ENCODE measurements around the gene CFAP97D1.

The CFAP97D1 gene

DNA sequence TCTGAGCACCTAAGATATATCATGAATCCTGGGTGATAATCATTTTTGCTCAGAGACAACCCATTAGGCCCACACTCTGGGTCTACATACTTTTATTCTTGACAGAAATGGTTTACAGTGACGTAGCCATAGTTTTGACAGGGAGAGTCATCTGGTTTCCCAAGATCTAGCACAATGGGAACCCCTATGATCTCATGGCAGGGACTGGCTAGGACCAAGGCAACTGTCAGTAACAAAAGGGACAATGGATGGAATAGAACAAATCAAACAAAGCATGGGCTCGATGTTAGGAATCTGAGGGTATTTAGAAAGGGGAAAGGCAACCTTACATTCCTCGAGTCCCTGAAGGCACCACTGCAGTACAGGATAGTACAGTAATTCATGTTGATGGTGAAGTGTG lies 20.5 kb downstream of the CFAP97D1 start:
- DNase-seq = no peak

DNA sequence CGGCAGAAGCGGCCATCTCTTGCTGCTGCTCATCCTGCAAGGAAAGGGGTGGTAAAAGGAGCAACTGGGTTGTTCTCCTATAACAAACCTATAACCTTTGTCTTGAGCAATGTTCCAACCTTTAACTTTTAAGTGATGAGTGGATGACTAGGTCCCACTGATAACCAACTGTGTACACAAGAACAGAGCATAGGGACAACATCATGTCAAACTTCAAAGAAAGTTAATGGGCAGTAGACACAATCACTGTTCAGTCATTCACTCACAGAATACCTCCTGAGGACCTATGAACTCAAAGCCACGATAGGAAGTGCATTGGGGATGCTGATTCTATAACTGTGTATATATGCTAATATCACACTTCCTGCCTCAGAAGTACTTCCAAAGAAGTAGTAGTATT lies 21.6 kb downstream of the CFAP97D1 start:
- no peak for DNase-seq

DNA sequence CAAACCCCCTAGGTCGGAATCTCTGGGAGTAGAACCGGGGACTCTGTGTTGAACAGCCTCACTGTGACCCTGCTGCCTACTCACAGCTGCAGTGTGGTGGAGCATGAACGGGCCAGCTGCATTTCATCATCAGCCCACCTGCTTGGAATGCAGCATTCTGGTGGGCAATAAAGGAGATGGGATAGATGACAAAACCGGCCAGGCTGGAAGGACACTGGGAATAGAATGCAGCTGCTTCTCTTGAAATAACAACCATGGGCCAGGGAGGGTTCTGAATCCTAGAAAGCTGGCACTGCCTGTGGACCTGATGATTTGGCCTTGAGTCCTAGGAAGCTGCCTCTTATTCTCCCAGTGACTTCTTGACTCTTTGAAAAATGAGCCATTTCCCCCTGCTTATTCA lies 23.5 kb downstream of the CFAP97D1 start:
- no peak for DNase-seq

DNA sequence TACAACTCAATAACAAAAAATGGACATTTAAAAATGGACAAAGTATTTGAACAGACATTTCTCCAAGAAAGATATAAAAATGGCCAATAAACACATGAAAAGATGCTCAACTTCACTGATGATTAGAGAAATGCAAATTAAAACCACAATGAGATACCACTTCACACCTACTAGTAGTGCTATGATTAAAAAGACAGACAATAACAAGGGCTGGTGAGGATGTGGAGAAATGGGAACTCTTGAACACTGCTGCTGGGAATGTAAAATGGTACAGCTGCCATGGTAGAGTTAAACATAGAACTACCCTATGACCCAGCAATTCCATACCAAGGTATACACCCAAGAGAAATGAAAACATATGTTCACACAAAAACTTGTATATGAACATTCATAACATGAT lies 24.9 kb downstream of the CFAP97D1 start:
- DNase-seq = no peak

DNA sequence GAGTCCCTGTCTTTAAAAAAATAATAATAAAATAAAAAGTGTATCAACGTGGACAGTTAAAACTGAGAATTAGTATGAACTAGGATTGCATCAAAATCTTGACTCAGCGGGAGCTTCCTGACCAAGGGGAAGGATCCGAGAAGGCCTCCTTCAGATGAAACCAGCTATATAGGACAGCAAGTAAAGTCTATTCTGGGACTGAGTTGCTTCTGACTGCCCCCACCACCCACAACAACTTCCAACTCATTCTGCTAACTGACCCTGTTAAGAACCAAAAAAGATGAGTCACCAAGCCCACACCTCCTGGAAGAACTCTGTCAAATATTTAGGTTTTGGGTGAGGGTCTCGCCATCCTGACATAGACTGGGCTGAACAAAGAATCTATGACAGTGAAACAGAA lies 27.8 kb downstream of the CFAP97D1 start:
- DNase-seq = no peak

DNA sequence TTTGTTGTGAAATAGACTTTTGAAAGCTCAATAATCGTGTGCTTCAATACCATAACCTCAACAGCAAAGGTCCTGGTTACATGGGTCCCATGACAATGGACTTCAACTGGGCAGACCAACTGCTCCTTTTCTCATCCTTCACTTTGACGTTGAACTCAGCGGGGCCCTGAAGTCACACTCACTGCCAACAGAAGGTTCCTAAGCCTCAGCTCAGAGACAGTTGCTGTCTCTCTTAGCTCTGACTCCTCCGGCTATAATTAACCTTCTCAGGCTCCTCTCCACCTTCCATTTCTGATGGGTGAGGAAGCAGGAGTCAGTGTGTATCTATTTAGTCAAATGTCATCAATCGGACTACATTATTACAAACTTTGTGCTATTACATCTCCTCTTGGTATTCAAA lies 28.9 kb downstream of the CFAP97D1 start:
- no peak for DNase-seq

DNA sequence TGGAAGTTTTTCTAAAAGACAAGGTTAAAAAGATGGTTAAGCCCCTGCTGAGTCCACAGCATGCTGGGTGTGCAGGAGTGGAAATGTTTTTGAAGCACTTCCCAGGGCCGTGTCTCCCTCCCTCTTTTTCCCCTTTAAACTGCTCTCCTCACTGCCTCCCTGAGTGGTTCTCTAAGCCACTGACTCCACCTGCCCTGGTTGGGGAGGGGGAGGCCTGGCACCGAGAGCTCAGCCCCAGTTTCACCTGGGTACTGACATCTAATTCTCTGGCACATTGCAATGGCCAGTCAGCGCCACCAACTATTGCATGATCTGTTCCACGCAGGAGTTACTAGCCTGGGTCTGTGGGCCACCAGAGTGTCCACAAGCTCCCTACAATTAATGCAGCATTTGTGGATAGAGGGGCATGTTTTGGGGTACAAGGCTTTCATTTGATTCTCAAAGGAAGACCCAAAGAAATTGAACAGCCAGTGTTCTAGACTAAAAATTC lies 30.0 kb downstream of the CFAP97D1 start:
- DNase-seq = no peak

DNA sequence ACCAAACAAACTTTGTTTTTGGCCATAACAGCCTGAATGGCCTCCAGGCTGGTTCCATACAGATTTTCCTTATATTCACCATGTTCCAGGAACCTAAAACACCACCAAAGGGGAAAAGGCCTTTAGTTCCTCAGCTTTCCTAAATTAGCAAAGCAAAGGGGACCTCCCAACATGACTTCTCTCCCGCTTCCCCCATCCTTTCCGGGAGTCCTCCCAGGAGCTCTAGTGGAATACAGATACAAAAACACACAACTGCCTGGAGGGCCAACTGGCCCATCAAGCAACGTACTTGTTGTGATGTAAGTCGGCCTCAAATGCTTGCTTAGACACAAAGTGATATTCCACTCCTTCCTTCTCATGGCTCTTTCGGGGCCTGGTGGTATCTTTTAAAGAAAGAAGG lies 30.6 kb downstream of the CFAP97D1 start:
- no peak for DNase-seq

DNA sequence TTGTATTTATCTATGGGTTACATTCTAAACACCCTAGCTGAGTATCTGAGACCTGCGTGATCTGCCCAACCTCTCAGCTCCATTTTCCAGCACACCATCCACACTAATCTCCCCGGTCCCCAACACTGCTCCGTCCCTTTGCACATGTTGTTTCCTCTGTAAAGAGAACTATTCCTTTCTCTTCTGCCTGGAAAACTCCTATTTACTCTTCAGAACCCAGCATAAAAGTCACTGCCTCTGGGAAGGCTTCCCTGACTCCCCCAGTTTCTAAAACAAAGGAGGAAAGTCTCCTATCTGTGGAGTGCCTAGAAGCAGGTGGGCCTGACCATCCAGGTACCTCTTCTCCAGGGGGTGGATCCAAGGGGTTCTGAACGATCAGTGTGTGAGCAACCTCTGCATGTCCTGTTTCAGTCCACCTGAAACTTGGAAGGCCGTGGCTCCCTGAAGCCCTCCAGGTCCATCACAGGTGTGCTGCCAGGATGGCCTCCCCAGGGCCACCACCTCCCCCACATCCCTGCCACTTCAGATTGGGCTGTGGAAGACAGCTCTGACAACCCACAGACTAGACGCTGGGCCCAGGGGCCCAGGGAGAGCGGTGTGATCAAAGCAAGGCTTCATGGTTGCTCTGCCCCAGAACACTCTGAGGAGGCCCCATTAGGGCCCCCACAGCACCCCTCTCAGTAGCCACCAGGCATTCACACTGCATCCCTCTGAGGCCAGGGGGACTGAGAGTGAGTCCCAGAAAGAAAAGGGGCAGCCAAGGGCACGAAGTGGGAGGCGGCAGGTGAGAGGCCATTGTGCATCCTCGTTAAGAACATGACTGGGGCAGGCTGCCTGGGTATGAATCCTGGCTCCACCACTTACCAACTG lies 32.4 kb downstream of the CFAP97D1 start:
- no peak for DNase-seq

DNA sequence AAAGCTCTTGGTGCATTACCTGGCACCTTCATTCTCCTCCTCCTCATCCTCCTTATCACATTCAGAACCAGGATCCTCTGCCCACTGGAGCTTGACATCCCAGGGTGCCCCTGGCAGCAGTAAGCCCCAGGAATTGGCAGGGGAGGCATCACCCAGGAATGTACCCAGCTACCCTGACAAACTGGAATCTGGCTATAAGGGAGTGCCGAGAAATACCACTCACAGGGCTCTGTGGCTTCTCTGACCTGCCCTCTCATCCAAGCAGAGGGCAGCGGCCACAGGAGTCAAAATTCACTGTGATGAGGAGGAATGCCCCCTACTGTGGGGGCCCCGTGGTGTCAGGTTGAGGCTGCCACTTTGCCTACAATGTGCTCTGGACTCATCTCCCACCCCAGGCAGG lies 33.2 kb downstream of the CFAP97D1 start:
- DNase-seq = no peak

DNA sequence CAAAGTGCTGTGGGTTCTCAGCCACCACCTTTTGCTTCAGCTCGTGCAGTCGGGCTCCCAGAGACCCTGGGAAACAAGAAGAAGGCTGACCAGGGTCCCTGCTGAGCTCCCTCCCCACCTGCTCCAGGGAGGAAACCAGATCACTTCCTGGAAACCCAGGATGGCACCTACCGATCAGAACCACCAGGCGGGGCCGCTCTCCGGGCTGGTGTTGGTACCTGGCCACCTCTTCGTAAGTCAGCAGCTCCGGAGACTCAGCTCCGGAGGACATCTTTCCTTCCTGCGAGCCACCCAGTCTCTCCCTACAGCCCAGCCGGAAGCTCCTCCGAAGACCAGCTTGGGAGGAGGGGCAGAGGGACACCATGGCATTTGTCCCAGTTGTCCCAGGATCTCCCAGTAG lies 33.8 kb downstream of the CFAP97D1 start:
- no peak for DNase-seq

DNA sequence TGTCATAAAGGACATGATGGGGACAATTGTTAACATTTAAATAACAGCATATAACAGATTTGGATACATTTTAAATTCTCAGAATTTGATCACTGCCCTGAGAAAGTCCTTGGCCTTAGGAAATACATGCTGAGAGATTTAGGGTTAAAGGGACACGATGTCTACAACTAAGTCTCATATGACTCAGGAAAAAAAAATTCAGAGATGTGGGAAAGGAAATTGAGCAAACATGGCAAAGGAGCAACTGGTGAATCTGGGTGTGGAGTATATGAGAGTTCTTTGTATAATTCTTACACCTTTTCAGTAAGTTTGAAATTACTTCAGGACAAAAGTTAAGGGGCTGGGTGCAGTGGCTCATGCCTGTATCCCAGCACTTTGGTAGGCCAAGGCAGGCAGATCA lies 34.5 kb downstream of the CFAP97D1 start:
- DNase-seq = no peak

DNA sequence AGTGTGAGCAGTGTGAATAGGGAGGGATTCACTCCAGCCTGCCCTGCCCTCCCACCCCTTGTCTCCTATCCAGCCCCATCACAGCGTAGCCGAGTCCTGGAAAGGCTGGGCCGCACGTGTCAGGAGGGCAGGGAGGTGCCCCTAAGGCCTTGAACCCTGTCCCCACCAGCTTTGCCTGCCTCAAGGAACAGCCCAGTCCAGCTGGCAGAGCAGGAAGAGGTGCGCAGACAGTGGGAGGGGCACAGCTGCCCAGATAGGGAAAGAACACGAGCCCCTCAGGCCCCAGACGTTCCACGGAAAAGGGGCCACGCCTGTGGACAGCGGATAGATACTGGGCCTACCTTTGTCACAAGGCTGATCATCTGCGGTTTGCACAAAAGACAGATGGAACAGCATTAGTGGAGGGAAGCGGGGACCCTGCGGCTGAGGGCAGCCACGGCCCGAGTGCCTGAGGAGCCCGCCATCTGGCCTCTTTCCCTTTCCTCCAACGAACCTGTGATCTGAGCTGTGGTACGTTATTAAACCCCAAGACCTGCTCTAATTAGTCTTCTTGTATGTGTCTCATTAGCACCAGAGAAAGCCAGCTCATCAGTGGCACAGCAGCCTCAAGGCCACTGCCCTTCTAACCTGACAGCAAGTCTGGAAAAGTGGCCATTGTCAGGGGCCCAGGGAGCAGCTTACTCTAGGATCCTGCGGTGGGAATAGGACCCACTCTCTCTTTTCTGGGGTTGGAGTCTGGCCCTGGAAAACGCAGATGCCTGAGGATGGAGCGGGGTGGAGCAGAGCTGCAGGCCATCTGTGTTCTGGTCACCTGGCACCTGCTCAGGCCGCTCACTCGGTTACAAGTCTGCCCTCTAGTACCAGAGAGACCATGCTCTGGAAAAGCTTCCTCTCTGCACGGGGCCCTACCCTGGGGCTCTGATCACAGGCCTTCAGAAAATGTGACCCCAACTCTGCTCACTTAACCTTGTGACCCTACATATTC lies 36.4 kb downstream of the CFAP97D1 start:
- DNase-seq = no peak

DNA sequence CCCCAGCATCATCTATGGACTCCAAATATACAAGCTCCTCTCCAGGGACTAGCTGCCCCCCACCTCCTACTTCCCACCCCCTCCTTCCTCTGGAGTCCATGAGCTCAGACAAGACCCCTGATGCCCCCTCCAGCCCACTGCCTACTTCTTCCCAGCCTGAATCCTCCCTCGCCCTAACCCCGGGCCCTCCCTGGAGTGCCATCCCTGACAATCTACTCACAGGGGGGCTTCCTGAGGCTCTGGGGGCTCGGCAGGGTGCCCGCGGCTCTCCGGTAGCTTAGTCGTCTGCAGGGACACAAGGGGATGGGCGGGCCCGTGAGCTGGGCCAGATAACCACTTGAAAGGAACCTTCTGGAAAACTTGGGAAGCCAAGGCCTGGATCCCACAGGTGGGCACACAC lies 37.6 kb downstream of the CFAP97D1 start:
- no peak for DNase-seq

DNA sequence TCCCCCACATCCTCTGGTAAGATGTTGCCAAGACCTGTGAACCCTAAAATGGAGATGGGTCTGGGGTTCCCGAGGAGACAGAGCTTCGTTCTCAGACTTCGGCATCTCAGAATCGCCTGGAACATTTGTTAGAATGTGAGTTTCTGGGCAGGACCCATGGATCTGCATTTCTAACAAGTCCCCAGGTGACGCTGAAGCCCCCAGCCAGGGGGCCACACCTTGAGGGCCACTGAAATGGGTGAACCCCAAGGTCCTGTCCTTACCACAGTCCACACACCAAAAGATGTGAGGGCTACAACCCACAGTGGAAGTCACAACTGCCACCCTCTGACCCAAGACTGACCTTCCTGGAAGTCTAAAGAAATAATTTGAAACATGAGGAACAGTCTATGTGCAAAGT lies 38.7 kb downstream of the CFAP97D1 start:
- no peak for DNase-seq

DNA sequence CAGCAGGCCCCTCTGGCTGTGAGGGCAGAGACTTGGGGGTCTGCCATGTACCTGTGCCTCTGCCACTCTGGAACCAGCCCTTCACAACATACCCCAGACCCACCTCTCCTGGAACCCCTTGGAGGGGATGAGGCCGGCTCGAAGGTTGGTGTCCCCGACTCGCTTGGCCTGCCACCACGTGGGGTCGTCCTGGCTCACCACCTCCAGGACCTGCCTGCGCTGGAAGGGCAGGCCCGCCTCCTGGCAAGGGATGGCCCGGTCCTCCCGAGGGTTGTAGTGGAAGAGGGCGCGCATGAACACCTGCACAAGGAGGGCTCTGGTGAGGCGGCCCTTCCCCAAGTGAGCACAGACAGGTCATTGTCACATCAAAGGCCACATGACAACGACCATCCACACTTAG lies 40.5 kb downstream of the CFAP97D1 start:
- no peak for DNase-seq

DNA sequence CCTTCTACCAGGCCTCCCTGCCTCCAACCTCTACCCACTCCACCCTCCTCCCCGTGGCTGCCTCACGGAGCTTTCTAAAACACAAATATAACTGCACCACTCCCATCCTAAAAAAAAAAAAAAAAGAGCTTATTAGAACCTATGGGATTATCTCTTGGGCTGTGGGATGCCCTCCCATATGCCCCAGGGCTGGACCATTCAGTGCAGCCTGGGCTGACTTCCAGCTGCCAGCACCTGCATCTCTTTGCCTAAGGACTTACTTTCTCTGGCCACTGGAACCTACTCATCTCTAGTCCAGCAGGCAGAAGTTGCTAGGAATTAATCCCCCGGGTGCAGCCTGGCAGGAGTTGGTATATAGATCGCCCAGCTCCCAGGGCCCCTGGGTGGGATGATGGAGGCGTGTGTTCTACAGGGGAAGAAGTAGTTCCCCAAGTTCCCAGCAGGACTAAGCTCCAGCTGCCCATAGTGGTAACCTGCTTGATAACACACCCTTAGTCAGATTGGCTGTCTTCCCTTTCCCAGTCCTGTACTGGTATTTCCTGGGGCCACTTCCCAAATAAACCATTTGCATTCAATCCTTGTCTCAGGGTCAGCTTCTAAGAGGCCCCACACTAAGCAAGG lies 42.4 kb downstream of the CFAP97D1 start:
- no peak for DNase-seq

DNA sequence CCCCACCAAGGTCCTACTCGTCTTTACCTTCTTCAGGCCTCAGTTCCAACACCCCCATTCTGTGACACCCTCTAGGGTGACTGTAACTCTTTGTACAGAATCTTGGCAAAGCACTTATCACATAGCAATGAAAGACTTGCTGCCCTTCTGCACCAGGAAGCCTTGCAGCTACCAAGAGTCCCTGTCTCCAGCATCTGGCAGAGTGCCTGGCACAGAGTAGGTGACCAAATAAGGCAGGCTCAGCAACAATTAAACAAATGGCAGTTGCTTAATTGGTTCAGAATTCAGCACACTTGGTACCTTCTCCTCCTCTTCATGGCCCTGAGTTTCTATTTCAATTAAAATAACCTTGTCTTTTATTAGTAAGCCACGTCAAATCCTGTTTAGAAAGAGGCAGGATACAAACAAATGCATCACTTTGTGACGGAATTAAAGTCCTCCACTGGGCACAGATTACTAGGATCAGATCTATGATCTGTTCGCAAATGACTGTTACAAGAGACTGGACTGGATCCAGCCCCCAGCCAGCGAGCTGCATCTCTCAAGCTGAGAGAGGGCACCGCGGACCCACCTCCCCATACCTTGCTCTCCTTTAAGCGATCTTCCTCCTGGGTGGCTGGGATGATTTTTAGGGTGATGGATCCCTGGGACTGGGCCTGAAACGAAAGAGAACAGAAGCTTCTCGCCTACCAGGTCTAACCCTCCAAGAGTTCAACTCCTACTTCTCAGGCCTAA lies 43.3 kb downstream of the CFAP97D1 start:
- no peak for DNase-seq

DNA sequence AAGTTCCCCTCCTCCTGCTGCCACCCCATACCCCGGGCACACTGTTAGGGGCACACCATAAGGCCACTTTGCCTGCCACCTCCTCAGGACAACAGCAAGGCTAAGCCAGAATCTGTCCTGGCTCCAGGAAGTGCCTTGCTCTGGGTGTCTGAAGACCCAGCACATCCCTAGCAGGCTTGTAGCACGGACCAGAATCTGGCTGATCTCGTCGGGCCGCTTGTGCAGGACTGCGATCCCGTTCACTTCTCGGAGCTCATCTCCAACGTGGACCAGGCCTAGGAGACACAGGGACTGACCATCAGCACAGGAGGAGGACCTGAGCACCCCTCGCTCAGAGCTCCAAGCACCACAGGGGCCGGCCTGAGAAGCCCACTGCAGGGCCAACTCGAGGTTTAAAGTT lies 45.3 kb downstream of the CFAP97D1 start:
- no peak for DNase-seq

DNA sequence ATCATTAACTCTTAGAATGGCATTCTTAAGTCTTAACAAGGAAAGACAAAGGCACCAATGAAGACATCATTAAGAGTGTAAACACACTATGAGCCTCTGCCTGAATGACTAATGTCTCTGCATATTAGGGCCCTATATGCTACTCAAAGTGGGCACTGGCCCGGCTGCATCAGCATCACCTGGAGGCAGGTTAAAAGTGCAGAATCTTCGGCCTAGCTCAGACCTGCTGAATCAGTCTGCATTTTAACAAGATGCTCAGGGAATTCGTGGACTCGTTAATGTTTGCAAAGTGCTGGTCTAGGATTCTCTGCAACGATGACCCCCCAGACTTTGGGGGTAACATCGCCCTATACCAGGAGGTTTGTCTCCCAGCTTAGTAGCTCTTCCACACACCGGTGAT lies 46.0 kb downstream of the CFAP97D1 start:
- DNase-seq = no peak

DNA sequence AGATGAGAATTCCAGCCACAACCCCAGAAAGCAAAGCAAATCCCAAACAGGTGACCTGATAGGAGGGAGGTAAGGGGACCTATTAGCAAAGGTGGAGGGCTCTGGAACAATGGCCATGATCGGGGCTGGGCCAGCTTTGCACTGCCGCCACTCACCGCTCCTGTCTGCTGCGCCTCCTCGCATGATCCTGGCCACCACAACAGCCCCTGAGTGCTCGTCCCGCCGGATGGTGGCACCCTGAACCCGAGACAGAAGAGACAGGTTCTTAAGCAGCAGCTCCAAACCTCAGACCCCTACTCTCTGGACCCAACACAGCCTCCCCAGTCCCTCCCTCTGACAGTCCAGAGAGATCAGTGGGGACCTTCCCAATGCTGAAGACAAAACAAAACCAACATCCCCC lies 47.4 kb downstream of the CFAP97D1 start:
- no peak for DNase-seq

DNA sequence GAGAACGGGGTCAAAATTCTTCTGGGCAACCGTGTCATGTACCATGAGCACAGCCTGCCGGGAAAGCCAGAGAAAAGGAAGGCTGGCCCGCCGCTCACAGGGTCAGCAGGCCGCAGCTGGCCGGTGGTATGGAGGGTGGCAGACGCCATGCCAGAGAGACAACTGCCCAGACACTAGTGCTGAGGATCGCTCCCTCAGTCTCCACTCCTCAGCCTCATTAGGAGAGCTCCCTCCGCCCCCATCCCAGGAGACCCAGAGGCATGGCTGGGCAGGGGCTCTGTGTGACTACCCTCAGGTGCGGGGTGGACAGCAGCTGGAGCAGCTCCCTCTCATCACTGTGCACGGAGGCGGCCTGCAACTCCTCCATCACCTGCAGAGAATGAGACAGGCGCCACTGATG lies 49.5 kb downstream of the CFAP97D1 start:
- DNase-seq = no peak

Measured in stimulated activated naive CD4-positive, alpha-beta T cell treated with Interleukin-2 at 50 U/mL for 16 hours (primary cell).